Measurements from ENCODE around the gene UPK1A. TPM values are rescaled to one million over a fixed set of nuclear protein-coding genes. Genes with fewer than 3 reads are reported as not detected.

UPK1A gene
- total RNA-seq, 2 donors from 2014 or later: not detected

GRCh38 chr19:35656700-35657099, 9.6 kb upstream of the UPK1A start:
- TF ChIP-seq CTCF (IDR thresholded peaks at IDR 0.05): no peak

GRCh38 chr19:35657904-35658700, 8.2 kb upstream of the UPK1A start:
- Histone ChIP-seq H3K27ac (no peak overlapping the region), H3K36me3 (replicated peaks in 1 of 2; ENCODE audit: insufficient read depth in 1 of 2, low read depth in 2 of 2) (peaks cover 4 to 38% of the 10 kb centered on the region in 2 donors), H3K4me3 (no peak overlapping the region), H3K4me1 (no peaks in the 10 kb centered on the region), H3K9me3 (no peaks in the 10 kb centered on the region), H3K27me3 (no peaks in the 10 kb centered on the region)
- TF ChIP-seq CTCF (IDR thresholded peaks at IDR 0.05) (no peak), POLR2A (IDR thresholded peaks at IDR 0.05) (no peak)
- 83 to 88% methylated on average over 14 to 15 of the region's 15 CpGs for WGBS, 2 donors
- intact Hi-C loops (cut with DNase I): no loop called here
- no peak for ATAC-seq
- DNase-seq: no peak

More at GRCh38 chr19:35656700-35657099, 9.6 kb upstream of the UPK1A start:
- intact Hi-C loops (cut with DNase I): no loop called here
- H3K4me3 ChIP-seq: no peak overlapping the region
- DNase-seq (no peak), ATAC-seq (no peak)
- no peaks in the 10 kb centered on the region for H3K4me1 ChIP-seq
- H3K9me3 ChIP-seq: no peaks in the 10 kb centered on the region
- H3K27ac ChIP-seq: no peak overlapping the region
- 84 to 89% methylated on average over 6 of the region's 6 CpGs for WGBS, 2 donors
- H3K36me3 ChIP-seq (replicated peaks in 1 of 2; ENCODE audit: insufficient read depth in 1 of 2, low read depth in 2 of 2): peaks cover 4 to 38% of the 10 kb centered on the region in 2 donors
- H3K27me3 ChIP-seq: no peaks in the 10 kb centered on the region

- DNase-seq (no peak), ATAC-seq (no peak)
- intact Hi-C loops (cut with DNase I): no loop called here
- TF ChIP-seq POLR2A (IDR thresholded peaks at IDR 0.05) (no peak), CTCF (IDR thresholded peaks at IDR 0.05) (no peak)
- Histone ChIP-seq H3K27me3 (no peaks in the 10 kb centered on the region), H3K4me3 (no peak overlapping the region), H3K36me3 (replicated peaks in 1 of 2; ENCODE audit: insufficient read depth in 1 of 2, low read depth in 2 of 2) (peaks cover 0 to 20% of the 10 kb centered on the region in 2 donors), H3K9me3 (no peaks in the 10 kb centered on the region), H3K4me1 (no peaks in the 10 kb centered on the region), H3K27ac (no peak overlapping the region)
- WGBS, 2 donors: 93 to 97% methylated on average over 6 of the region's 6 CpGs
Observed at GRCh38 chr19:35661995-35662340, 4.3 kb upstream of the UPK1A start.

GRCh38 chr19:35663981-35664380, 2.3 kb upstream of the UPK1A start:
- DNase-seq: no peak
- Histone ChIP-seq H3K36me3 (replicated peaks in 1 of 2; ENCODE audit: insufficient read depth in 1 of 2, low read depth in 2 of 2) (peaks cover 0 to 8% of the 10 kb centered on the region in 2 donors), H3K4me1 (no peaks in the 10 kb centered on the region), H3K9me3 (no peaks in the 10 kb centered on the region), H3K27ac (no peak overlapping the region), H3K27me3 (no peaks in the 10 kb centered on the region), H3K4me3 (no peak overlapping the region)
- ATAC-seq: no peak
- intact Hi-C loops (cut with DNase I): no loop called here
- TF ChIP-seq CTCF (IDR thresholded peaks at IDR 0.05): no peak
- TF ChIP-seq POLR2A (IDR thresholded peaks at IDR 0.05): no peak
- 80 to 82% methylated on average over 3 of the region's 3 CpGs for WGBS, 2 donors

GRCh38 chr19:35665157-35665556, 1.2 kb upstream of the UPK1A start:
- intact Hi-C loops (cut with DNase I): no loop called here

More at GRCh38 chr19:35665157-35665556, 1.2 kb upstream of the UPK1A start:
- DNase-seq: no peak
- WGBS, 2 donors: 89 to 94% methylated on average over 20 to 22 of the region's 24 CpGs
- H3K4me1 ChIP-seq: no peaks in the 10 kb centered on the region
- no peaks in the 10 kb centered on the region for H3K27me3 ChIP-seq
- no peak for TF ChIP-seq CTCF (IDR thresholded peaks at IDR 0.05)
- TF ChIP-seq POLR2A (IDR thresholded peaks at IDR 0.05): no peak
- no peak overlapping the region for H3K4me3 ChIP-seq
- H3K27ac ChIP-seq: no peak overlapping the region
- H3K36me3 ChIP-seq (replicated peaks in 1 of 2; ENCODE audit: insufficient read depth in 1 of 2, low read depth in 2 of 2): peaks cover 0 to 3% of the 10 kb centered on the region in 2 donors
- no peak for ATAC-seq
- no peaks in the 10 kb centered on the region for H3K9me3 ChIP-seq

Measured in body of pancreas (tissue), 4 donors.